Aorta (tissue), 5 donors: ENCODE measurements around the gene ENTPD5. TPM values are rescaled to one million over a fixed set of nuclear protein-coding genes. Genes with fewer than 3 reads are reported as not detected.

ENCODE experiments used
- ATAC-seq: fragments of 200-7000 bp; cut with Tn5 transposase; one replicate; pipeline ENCODE4 v1.9.1; 2022; ENCODE audit warnings: moderate library complexity; ENCODE audit not compliant: low FRiP score
- DNase-seq, 2 donors: peaks; one replicate each; pipeline ENCODE4 v3.0.0-alpha.2; 2020
- H3K27ac ChIP-seq, 2 donors: one replicate each; pipeline ENCODE4 v1.5.1; 2013; ENCODE audit warnings: low read length in 2 of 2, mild to moderate bottlenecking in 2 of 2, moderate library complexity in 2 of 2, control low read depth in 1 of 2, inconsistent platforms in 1 of 2, low read depth in 1 of 2
- H3K27me3 ChIP-seq, 2 donors: one replicate each; pipeline ENCODE4 v1.6.1; 2013; ENCODE audit warnings: control low read depth in 1 of 2, low read length in 1 of 2, mild to moderate bottlenecking in 1 of 2, moderate library complexity in 1 of 2; ENCODE audit not compliant: insufficient read depth in 2 of 2, control insufficient read depth in 1 of 2
- H3K36me3 ChIP-seq, 2 donors: one replicate each; pipeline ENCODE4 v1.6.1; 2013; ENCODE audit warnings: control low read depth in 1 of 2, low read length in 1 of 2, mild to moderate bottlenecking in 1 of 2; ENCODE audit not compliant: insufficient read depth in 2 of 2, control insufficient read depth in 1 of 2
- H3K4me1 ChIP-seq, 2 donors: one replicate each; pipeline ENCODE4 v1.6.1; 2013; ENCODE audit warnings: low read length in 2 of 2, control low read depth in 1 of 2, mild to moderate bottlenecking in 1 of 2, moderate library complexity in 1 of 2; ENCODE audit not compliant: insufficient read depth in 2 of 2, control insufficient read depth in 1 of 2
- H3K4me3 ChIP-seq, 2 donors: one replicate each; pipeline ENCODE4 v1.5.1; 2013; ENCODE audit warnings: low read length in 2 of 2, control low read depth in 1 of 2, mild to moderate bottlenecking in 1 of 2
- H3K9me3 ChIP-seq: one replicate; pipeline ENCODE4 v1.6.1; 2013; ENCODE audit warnings: mild to moderate bottlenecking, low read length; ENCODE audit not compliant: control insufficient read depth
- WGBS, 2 donors: extraction: QIAGEN DNeasy Blood & Tissue Kit; methylation state at CpG; one replicate each; pipeline ENCODE4 v1.1.7; 2013; 5-methylcytosine and 5-hydroxymethylcytosine counted together
- intact Hi-C, 2 donors: fragments of 100-400 bp; cut with DNase I; formaldehyde crosslinking; loops; one replicate each; pipeline versions ENCODE4 v1.14.2 to v1.15.0; 2022
- polyA plus RNA-seq, 2 donors: library from polyadenylated mRNA; stranded (reverse); fragments of 200-250 nt; gene quantifications; one replicate each; pipeline ENCODE4 v1.2.3, GENCODE V29; 2013
- total RNA-seq, 2 donors: library from RNA; stranded (reverse); fragmentation: NEBNext Ultra II Directional; extraction: Animal tissue kit (Norgen Biotek cat#: 25700); gene quantifications; one replicate each; pipeline ENCODE4 v1.2.1, GENCODE V29; 2021
- donor health status: healthy with polysubstance abuse.
- donor health status: Bipolar disorder and iron deficiency.
- donor health status: DM: no; HTN: no; CAD: no.
- donor health status: DM: no; HTN: no; CAD: no.
- donor health status: DM: yes; HTN: yes; CAD: no.

The ENTPD5 gene
- total and polyA plus RNA-seq, 4 donors = 3.9 to 12.1 (median 7.6) TPM

- Histone ChIP-seq H3K27me3 (no peaks in the 10 kb centered on the region), H3K36me3 (no peaks in the 10 kb centered on the region), H3K4me1 (no peaks in the 10 kb centered on the region), H3K4me3 (no peak overlapping the region), H3K27ac (no peak overlapping the region), H3K9me3 (no peaks in the 10 kb centered on the region)
- WGBS, 2 donors = 52 to 77% methylated on average over 2 of the region's 2 CpGs
- ATAC-seq (no peak), DNase-seq (no peak)
- intact Hi-C loops = no loop called here
Measured at GRCh38 chr14:74042296-74042695, 23.2 kb upstream of the ENTPD5 start.

DNA sequence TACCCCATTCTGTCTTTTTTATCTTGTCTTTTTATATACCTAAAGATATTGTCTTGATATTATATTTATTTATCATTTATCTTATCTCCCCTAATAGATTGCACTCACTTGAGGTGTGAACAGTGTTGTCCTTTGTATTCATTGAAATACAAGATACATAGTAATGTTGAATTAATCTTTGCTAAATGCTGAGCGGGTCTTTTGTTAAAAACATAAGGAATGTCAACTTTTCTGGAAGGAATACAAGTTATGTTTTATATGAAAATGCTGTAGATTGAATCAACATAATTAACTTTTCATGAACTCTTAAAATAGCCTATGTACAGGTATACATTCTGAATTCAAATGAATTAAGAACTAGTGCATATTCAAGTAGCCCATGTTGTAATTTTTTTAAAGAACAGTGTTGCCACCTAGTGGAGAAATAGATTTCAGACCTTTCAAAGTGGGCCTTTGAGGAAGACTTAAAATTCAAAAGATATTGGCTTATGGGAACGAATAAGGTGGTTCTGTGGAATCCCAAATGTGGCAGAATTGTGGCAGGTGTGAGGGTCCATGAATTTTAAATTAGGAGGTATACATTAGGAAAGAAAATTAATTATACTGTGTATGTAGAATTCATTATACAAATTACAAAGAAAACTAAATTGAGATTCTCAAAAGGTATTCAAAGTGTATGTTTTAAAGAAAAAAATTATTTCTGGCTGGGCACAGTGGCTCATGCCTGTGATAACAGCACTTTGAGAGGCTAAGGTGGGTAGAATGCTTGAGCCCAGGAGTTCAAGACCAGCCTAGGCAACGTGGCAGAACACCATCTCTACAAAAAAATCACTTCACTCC, 19.2 kb upstream of the ENTPD5 start:
- DNase-seq = no peak
- H3K4me3 ChIP-seq = no peak overlapping the region
- H3K27me3 ChIP-seq = no peaks in the 10 kb centered on the region
- 63 to 65% methylated on average over 3 of the region's 3 CpGs for WGBS, 2 donors
- intact Hi-C loops = loop anchor here in 1 of 2 donors (5.0 kb wide), 1 partner anchor 86 kb away; the partner anchor contains the start of genes COQ6 and FAM161B
- H3K36me3 ChIP-seq = no peaks in the 10 kb centered on the region
- H3K27ac ChIP-seq = no peak overlapping the region
- no peaks in the 10 kb centered on the region for H3K4me1 ChIP-seq
- no peaks in the 10 kb centered on the region for H3K9me3 ChIP-seq
- ATAC-seq = no peak

GRCh38 chr14:74035556-74035955, 16.5 kb upstream of the ENTPD5 start:
- no peak for ATAC-seq
- no peak for DNase-seq
- Histone ChIP-seq H3K4me3 (no peak overlapping the region), H3K4me1 (no peaks in the 10 kb centered on the region), H3K27me3 (no peaks in the 10 kb centered on the region), H3K27ac (no peak overlapping the region), H3K36me3 (no peaks in the 10 kb centered on the region), H3K9me3 (no peaks in the 10 kb centered on the region)
- 94 to 97% methylated on average over 4 of the region's 4 CpGs for WGBS, 2 donors
- intact Hi-C loops = loop anchor here in 1 of 2 donors (5.0 kb wide), 1 partner anchor 83 kb away; the partner anchor contains the start of genes COQ6 and FAM161B

DNA sequence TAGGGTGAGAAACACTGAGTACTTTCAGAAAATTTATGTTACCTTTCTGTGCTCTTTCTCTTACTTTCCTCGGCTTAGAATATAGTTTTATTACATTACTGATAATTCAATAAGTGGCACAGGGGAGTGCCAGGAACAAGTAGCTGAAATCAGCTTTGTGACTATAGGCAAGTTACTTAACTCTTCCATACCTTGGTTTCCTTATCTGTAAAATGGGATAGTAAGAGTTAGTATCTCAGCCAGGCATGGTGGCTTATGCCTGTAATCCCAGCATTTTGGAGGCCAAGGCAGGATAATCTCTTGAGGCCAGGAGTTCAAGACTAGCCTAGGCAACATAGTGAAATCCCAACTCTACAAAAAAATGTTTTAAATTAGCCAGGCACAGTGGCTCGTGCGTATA, 15.5 kb upstream of the ENTPD5 start:
- intact Hi-C loops = no loop called here
- WGBS, 2 donors = 84 to 88% methylated on average over 3 of the region's 3 CpGs
- Histone ChIP-seq H3K4me1 (no peaks in the 10 kb centered on the region), H3K4me3 (no peak overlapping the region), H3K36me3 (no peaks in the 10 kb centered on the region), H3K27me3 (no peaks in the 10 kb centered on the region), H3K27ac (no peak overlapping the region), H3K9me3 (no peaks in the 10 kb centered on the region)
- no peak for DNase-seq
- no peak for ATAC-seq

DNA sequence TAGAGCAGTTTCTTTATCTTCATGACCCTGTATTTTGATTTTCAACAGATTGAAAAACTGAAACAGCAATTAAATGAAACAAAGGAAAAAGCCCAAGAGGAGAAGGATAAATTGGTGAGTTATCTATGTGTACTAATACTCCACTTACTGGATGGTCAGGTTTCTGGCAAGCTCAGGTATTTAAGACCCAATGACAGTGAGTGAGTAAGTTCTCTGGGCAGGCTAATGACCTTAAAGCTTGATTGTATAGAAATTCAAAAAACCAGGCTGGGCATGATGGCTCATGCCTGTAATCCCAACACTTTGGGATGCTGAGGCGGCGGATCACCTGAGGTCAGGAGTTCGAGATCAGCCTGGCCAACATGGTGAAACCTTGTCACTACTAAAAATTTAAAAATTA, 10.0 kb upstream of the ENTPD5 start:
- intact Hi-C loops = no loop called here
- ATAC-seq (no peak), DNase-seq (no peak)
- Histone ChIP-seq H3K27me3 (no peaks in the 10 kb centered on the region), H3K27ac (no peak overlapping the region), H3K4me1 (no peaks in the 10 kb centered on the region), H3K9me3 (no peaks in the 10 kb centered on the region), H3K36me3 (no peaks in the 10 kb centered on the region), H3K4me3 (no peak overlapping the region)
- WGBS, 2 donors = 97 to 98% methylated on average over 3 of the region's 3 CpGs

DNA sequence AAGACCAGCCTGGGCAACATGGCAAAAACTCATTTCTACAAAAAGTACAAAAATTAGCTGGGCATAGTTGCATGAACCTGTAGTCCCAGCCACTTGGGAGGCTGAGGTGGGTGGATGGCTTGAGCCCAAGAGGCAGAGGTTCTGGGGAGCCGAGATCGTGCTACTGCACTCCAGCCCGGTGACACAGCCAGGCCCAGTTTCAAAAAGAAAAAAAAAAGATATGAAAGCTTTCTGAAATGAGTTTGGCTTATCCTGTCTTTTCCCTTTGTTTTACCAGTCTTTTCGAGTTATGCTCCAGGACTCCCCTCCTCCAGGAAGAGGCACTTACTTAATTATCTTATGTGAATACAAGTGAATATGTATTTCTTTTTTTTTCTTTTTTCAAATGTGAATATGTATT, 3.3 kb upstream of the ENTPD5 start:
- ATAC-seq = no peak
- no peaks in the 10 kb centered on the region for H3K4me1 ChIP-seq
- 77 to 80% methylated on average over 4 of the region's 4 CpGs for WGBS, 2 donors

DNA sequence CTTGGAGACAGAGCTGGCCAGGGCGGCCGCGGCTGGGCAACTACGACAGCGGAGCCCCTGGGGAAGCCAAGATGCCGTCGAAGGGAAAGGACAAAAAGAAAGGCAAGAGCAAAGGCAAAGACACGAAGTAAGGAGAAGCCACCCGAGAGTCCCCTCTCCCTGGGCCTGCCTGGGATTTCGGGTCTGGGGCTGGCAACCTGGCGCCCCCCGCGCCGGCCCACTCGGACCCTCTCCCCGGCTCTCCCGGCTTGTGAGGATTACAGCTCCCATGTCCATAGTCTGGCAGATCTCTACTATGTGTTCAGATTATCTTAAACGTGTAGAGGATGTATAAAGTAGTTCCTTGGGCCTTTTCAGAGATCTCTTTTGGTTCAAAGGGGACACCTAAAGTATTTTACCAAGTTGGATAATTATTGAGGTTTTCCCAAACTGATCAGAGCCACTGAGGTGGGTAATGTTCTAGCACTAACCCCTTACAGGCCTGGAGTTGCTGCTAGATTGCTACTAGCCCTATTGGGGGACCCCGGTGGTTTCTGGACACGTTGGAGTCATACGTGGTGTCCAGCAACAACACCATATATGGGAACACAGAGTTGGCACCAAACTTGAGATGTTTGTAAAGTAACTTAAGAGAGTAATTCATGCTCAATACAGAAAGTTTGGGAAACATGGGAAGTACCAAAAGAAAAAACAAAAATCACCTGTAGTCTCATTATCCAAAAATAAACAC, 485 bp upstream of the ENTPD5 start:
- intact Hi-C loops = no loop called here
- ATAC-seq (no peak), DNase-seq (no peak)
- Histone ChIP-seq H3K4me1 (no peaks in the 10 kb centered on the region), H3K27me3 (no peaks in the 10 kb centered on the region), H3K27ac (peak overlapping the region in 1 of 2 donors; percentile 8), H3K4me3 (peak overlapping the region; percentile 28 to 60), H3K36me3 (no peaks in the 10 kb centered on the region), H3K9me3 (no peaks in the 10 kb centered on the region)
- 1% methylated on average over 21 of the region's 21 CpGs for WGBS, 2 donors

More for the DNA sequence above, 3.3 kb upstream of the ENTPD5 start:
- H3K36me3 ChIP-seq = no peaks in the 10 kb centered on the region
- no peaks in the 10 kb centered on the region for H3K9me3 ChIP-seq
- no peak overlapping the region for H3K27ac ChIP-seq
- H3K27me3 ChIP-seq = no peaks in the 10 kb centered on the region
- DNase-seq = no peak
- intact Hi-C loops = no loop called here
- H3K4me3 ChIP-seq = no peak overlapping the region

DNA sequence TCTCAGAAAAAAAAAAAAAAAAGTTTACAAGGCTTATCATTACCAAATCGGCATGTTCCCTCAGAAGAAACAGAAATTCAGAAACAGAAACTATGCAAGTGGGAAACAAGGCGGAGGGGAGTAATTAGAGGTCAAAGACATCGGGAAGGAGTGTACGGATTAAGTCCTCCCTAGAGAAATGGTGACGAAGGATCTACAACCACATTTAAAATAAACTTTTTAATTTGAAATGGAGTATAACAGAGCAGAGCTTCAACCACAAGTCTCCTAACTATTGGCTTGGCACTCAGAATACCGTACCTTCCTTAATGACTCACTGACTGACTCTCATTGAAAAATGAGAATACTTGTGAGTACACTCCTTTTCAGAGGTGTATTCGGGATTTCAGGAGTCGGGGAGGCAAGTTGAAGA, 908 bp downstream of the ENTPD5 start:
- H3K9me3 ChIP-seq = no peaks in the 10 kb centered on the region
- peak overlapping the region; percentile 50 to 84 for H3K4me3 ChIP-seq
- DNase-seq = no peak
- no peaks in the 10 kb centered on the region for H3K4me1 ChIP-seq
- no peaks in the 10 kb centered on the region for H3K27me3 ChIP-seq
- no peaks in the 10 kb centered on the region for H3K36me3 ChIP-seq
- H3K27ac ChIP-seq = peak overlapping the region in 1 of 2 donors; percentile 95
- 1 to 2% methylated on average over 8 of the region's 8 CpGs for WGBS, 2 donors
- ATAC-seq = peak; percentile 10
- intact Hi-C loops = no loop called here
